HG02623 (cell line): ENCODE measurements around the gene CNBD2.
A peak's percentile ranks its signal among the peaks of the same experiment; 100 is the strongest.
"Not testable (repeated sequence)": the region's sequence is repeated elsewhere in the genome, so short reads cannot be mapped to it uniquely, and the experiment has no call there.

Source experiments
- ATAC-seq: cut with Tn5 transposase; IDR thresholded peaks from one replicate; pipeline ENCODE4 v1.9.1; 2021; ENCODE audit warnings: moderate library complexity; ENCODE audit not compliant: unreplicated experiment

The CNBD2 gene

DNA sequence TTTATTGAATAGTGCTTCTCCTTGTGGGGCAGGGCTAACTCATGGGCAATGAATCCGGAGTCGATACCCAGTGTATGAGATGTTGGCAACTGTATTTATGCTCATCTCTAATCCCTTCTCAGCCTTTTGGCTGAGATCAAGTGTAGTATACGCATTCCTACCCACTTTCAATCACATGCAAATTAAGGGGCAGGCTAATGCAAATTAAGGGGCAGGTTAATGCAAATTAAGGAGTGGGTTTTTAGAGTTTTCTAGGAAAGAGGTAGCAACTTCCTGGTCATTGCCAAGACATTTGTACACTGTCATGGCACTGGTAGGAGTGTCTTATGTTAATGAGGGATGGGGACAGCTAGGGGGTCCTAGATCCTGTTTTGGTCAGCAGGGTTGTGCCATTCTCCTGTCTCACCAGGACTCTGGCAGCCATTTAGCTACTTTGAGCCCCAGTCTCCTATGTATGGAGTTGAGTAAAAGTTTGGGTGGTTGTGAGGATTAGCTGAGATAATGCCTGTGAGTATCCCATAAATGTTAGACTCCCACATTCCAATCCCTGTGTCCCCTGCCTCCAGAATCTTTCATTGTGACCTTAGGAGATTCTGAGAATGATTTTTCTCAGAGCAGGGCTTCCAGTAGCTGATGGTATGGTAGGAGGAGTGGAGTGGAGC lies at the start of gene CNBD2:
Gene CNBD2, plus strand, starts transcription at position 612 of the 662 bp plus-strand sequence. CDS start 173 bp downstream, outside the sequence.
- ATAC-seq = no peak

DNA sequence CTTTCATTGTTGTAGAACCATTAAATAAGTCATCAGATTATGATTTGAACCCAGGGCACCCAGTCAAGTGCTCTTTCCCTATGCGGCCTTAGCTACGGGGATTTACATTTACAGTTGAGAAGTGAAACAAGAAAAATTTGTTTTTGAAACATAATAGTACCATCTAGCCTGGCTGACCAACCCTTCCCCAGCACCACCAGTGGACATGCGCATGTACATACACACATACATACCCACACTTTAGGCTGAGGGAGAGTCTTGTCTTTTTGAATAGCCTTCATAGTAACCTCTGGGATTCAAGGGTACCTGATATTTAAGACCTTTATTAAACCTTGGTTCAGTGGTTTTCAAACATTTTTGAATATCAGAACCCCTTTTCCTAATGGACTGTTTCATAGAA lies 47.9 kb upstream of the CNBD2 start:
- ATAC-seq = no peak

DNA sequence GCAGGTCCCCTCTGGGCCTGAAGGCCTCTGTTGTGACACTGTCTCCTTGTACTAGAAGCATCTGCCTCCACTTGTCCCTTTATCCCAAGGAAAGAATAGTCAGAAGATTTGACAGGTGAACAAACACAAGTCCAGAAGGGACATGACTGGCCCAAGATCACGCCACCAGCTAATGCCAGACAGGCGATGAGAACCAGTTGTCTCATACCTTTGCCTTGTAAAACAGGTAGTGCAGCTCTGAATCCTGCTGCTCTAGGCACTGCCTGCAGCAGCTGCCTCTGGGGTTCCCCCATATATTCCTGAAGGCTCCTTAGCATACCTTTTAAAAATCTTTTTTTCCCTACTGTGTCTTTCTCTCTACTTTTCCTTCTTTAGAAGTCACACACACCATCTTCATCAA lies 39.1 kb upstream of the CNBD2 start:
- no peak for ATAC-seq

DNA sequence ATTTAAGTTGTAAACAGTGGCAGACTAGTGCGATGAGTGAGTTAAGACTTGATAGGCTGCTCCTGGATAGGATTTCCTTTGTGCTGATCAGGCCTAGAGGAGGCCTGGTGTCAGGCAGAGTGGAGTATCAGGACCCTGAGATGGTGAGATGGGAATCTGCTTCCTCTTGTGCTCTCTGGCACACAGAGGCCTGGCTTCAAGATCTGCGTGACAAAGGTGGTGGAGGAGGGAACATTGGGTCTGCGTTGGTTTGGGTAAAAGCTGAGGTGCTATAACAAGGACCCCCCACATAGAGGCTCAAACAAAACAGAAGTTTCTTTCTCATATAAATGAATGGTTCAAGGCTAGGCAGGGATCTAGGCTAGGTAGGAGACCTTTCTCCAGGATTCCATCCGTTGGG lies 34.3 kb upstream of the CNBD2 start:
- no peak for ATAC-seq

DNA sequence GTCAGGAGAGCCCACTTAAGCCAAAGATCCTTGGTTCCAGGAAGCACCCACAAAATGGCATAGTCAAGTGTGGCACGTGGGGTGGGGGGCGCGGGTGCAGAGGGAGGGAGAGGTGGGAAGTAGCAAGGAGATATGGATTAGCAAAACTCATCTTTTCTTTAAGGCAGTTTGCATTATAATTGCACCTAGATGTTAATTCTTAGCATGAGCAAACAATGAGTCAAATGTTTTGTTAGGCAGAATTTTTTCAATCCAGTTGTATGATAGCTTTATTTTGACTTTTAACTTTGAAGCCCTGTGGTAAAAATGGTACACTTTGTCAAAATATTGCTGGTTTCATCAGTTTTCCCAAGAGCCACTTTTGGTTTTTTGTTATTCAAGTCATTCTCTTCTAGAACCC lies 29.1 kb upstream of the CNBD2 start:
- no peak for ATAC-seq

DNA sequence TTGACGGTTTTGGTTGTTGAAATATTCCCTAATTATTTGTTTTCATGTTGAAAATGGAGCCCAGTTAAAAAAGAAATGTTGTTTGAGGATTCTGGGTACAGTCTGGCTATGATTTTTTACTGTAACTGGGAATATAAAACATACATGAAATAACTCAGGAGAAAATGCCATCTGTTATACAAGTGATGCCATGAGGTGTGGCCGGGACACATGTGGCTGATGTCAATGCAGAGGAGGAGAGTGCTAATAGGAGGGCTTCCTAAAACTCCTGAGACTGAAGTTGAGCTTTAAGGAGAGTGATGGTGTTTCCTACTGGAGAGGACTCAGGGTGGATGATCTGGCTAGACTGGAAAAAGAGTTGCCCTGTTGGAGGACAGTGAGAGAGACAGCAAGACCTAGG lies 26.8 kb upstream of the CNBD2 start:
- no peak for ATAC-seq

DNA sequence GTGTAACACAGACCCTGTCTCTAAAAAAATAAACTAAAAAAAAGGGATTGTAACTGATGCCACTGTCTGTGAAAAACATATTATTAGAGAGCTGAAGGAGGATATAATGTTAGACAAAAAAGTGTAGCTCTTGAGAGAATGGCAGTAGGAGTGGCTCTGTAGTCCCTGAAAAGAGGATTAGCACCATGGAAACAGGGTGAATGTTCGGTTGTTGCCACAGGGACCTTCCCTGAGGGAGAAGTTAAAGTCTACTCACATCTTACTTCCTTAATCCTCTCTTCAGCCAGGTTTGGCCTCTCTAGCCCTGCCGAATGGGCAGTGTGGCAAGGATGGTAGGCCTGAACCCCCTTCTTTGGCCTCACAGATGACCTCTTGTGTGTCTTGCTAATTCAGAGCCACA lies 26.1 kb upstream of the CNBD2 start:
- no peak for ATAC-seq

DNA sequence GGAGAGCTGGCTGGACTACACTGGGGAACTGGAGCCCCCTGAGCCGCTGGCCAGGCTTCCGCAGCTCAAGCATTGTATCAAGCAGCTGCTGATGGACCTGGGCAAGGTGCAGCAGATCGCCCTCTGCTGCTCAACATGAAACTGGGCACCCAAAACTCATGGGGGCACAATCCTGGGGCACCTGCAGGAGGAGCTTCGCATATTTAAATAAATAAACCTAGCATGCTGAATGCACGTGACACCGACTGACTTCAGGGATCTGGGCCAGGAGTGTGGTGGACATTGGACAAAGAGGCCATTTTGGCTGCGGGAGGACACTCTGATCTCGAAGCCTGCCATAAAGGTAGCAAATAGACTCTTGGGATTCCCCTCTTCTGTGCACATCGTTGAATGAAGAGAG lies 20.9 kb upstream of the CNBD2 start:
- ATAC-seq = no peak

DNA sequence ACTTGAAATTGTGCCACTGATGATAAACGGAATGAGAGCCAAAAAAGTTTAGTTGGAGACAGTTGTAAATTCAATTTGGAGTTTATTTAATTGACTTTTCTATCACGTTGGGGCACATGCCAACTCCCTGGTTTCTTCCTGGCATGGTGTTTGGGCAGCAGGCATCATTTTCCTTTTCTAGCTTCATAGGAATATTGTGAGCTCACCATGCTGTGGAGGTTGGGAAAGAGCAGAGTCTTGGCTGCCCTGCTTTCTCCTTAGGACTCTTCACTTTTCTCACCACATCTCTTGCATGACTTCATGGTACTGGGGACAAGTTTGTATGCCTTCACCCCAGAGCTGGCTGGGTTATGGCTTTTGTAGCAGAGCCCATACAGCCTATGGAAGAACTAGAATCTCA lies 20.5 kb upstream of the CNBD2 start:
- no peak for ATAC-seq

DNA sequence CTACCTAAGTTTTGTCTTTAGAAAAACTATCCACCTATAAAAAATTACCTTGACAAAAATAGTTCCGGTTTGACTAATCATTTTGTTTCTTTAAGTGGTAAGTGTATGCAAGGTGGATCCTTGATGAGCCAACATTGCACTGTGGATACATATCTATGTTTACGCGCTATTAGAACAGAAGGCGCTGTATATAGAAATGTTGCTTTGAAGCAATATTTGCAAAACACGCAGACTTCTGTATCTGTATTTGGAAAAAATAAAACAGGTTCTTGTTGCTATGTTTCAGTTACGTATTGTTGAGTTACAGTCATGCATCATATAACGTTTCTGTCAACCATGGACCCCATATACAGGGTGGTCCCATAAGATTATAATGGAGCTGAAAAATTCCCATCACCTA lies 18.3 kb upstream of the CNBD2 start:
- ATAC-seq = no peak

DNA sequence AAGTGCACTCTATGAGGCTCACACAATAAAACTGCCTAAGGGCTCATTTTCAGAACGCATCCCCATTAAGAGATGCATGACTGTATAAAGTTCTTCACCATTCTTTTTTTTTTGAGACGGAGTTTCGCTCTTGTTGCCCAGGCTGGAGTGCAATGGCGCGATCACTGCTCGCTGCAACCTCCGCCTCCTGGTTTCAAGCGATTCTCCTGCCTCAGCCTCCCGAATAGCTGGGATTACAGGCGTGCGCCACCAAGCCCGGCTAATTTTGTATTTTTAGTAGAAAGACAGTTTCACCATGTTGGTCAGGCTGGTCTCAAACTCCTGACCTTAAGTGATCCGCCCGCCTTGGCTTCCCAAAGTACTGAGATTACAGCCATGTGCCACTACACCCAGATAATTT lies 16.3 kb upstream of the CNBD2 start:
- ATAC-seq = not testable (repeated sequence)

DNA sequence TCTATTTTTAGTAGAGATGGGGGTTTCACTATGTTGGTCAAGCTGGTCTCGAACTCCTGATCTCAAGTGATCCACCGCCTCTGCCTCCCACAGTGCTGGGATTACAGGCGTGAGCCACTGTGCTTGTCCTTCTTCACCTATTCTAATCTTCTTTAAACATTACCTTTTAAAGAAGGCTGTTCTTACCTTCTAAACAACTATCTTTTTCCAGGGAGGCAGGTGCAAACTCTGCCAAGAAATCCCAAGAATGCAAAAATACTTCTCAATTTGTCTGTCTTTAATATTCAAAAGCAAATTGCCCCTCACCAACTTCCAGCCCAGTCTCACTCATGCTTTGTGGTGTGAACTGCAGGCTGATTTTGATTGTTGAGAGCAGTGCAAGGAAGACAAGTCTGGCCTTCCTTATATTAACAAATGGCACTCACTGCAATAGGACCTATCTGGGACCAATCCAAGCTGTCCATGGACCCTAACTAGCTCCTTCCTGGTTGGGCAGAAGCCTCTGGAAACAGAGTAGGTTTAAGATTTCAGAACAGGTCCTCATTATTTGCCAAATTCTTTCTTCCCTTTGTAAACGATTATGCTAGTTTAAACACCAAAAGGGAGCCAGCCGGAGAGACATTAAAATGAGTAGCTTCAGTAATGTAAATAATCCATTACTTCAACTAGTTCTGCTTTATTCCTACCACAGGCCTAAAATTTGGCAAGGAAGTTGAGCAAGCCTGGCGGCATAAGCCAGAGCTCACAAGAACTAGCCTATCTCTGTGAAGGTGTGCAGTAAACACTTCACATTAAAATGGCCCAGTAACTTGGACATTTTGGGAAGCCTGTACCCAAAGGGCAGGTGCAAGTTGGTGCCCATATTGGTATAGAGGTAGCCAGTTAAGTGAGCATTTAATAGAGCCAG lies 15.7 kb upstream of the CNBD2 start:
- ATAC-seq = no peak

DNA sequence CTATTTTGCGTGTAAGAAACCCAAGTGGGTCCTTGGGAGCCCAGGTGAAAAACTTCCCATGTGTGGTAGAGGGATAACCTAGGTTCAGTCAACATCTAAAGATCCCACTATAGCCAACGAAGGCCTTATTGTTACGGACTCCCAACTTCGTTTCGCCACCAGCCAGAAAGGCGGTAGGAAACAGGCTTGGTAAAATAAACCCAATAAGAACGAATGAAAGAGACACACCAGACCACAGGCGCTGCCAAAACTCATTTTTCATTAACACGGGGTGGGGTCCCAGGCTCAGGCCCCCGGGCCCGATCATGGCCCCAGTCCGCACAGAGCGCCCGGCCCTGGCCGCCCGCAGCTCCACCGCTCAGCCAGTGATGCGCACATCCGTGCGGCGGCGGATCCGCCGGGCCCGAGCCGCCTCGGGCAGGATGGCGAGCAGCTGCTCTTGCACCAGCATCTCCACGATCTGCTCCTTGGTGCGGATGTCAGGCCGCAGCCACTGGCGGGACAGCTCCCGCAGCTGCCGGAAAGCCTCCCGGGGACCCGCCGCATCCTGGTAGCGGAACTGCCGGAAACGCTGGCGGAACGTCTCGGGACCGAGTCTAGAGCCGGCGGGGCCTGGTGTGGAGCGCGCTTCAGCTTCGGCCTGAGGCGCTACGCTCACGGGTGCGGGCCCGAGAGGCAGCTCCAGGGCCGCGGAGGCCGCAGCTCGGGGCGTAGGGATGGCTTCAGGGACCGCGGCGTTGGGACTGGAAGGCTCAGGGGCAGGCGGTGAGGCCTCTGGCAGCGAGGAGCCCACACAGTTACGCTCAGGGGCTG lies 14.8 kb upstream of the CNBD2 start:
- peak; percentile 13 for ATAC-seq

DNA sequence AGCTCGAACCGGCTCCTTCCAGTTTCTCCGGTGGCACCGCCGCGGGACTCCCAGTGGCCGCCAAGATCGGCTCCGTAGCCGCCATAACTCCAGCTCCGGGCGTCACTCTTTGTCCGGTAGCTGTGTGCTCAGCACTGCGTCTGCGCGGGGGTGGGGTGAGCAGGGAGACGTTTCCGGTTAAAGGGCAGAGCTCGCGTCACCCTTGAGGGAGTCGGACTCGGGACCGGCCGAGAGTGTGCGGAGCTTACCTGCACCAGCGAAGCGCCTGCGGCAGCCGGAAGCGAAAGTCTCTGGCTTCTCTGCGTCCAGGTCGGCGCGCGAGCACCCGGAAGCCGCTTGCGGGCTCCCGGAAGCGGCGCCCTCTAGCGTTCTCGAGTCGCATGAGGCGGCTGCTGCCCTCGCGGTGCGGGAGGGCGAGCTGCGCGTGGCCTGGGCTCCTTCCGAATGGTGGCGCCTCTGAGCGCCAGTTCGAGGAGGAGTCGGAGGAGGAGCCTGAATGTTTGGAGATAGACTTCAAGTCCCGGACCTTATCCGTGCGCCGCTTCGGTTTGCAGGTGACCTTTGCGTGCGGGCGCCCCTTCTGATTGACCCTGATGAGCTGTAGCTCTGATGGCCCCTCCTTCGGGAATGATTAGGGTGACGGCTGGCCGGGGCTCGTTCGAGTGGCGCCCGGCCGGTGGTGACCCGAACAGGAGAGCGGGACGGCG lies 14.0 kb upstream of the CNBD2 start, which contains the start of gene SCAND1:
Gene SCAND1, minus strand, starts transcription at position 303 of the 707 bp plus-strand sequence. Its CDS starts 218 bp downstream, at position 85.
- ATAC-seq = peak; percentile 80

DNA sequence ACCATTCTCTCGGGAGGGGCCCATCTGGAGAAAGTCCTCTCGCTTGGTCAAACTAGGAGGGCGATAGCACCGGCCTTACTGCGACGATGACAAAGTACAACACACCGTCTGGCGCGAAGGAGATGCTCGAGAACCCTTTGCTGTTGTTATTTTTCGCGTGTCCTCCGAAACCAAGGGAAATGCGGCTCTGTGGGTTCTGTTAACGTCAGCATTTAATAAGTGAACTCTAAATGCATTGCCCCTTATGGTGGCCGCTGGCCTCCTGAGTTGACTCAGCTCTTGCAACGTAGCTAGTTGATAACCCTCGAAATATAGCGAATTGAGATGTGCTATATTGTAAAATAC lies 13.5 kb upstream of the CNBD2 start:
- ATAC-seq = no peak

DNA sequence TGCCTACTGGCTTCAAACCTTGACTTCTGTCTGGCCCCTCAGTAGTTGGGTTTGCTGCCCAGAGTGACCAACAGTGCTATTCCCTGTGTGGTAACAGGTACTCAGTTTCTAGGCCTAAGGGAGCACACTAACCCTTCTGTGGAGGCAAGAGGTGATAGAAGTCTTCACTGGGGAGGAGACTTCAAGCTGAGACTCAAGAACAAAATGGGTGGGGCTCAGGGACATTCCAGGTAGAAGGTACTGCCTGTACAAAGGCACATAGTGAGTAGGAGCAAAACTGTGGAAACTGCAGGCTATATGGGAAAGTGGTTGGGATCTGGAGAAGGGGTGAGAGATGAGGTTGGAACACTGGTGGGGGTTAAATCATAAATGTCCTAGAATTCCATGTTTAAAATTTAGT lies 11.8 kb upstream of the CNBD2 start:
- ATAC-seq = no peak

DNA sequence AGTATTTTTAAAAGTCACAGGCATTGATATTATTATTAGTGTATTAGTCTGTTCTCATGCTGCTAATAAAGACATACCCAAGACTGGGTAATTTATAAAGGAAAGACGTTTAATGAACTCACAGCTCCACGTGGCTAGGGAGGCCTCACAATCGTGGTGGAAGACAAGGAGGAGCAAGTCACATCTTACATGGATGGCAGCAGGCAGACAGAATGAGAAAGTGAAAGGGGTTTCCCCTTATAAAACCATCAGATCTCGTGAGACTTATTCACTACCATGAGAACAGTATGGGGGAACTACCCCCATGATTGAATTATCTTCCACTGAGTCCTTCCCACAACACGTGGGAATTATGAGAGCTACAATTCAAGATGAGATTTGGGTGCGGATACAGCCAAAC lies 9.1 kb upstream of the CNBD2 start:
- ATAC-seq = not testable (repeated sequence)

DNA sequence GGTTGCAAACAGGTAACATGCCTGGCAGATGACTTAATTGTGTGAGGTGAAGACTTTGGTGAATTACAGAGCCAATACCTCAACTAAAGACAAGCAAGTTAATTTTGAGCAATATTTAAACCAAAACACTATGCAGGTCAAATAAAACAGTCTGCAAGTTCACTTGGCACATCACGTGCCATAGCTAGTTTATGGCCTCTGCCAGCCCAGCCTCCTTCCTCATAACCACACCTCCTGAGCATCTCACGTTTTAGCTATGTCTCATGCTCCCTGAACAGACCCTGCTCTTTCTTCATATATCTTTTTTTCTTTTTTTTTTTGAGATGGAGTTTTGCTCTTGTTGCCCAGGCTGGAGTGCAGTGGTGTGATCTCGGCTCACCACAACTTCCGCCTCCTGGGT lies 4.5 kb upstream of the CNBD2 start:
- ATAC-seq = no peak

DNA sequence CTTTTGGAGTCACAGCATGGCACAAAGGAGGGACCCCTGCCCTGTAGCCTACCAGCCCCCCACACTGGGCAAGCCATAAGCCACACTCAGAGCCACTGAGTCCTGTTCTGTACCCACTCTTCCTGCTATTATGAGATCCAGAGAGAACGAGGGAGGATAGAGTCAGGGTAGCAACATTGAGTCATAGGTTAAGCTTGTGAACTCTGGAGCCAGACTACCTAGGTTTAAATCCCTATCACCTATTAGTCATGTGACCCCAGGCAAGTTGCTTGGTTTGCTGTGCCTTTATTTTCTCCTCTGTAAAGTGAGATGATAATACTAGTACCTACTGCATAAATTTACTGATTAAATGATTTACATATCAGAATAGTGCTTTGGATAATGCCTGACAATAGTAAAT lies 540 bp downstream of the CNBD2 start:
- no peak for ATAC-seq

DNA sequence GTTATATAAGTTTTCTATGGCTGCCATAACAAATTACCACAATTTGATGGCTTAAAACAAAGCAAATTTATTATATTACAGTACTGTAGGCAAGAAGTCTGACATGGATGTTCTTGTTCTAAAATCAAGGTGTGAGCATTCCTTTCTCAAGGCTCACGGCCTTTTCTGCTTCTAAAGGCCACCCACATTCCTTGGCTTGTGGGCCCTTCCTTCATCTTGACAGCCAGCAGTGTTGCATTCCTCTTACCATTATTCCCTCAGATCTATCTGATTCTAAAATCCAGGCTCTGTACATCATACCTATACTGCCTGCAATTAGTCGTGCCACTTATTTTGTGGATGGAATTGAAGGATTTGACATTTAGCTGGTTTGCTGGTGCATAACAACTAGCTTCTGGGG lies 3.6 kb downstream of the CNBD2 start:
- ATAC-seq = no peak

DNA sequence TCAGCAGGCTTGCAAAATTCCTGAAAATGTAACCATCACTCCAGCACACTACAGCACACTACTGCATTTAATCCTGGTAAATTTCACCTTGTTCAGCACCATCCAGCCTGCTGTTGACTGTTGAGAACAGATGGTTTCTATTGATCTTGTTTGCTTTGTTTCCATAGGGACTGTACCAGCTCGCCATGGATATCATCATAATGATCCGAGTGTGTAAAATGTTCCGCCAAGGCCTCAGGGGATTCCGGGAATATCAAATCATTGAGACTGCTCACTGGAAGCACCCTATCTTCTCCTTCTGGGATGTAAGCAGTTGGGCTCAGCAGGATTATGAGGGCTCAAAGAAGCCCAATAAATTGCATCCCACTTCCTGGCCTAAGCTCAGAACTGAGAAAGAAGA lies 4.1 kb downstream of the CNBD2 start:
- ATAC-seq = no peak
